Measurements from ENCODE around the gene SARDH. TPM values are rescaled to one million over a fixed set of nuclear protein-coding genes. Genes with fewer than 3 reads are reported as not detected.

Gene SARDH
- total RNA-seq, 1 experiment from 2014 or later, result 5.6 TPM

- Histone ChIP-seq H3K9me2 (ENCODE audit: insufficient read depth) (no peaks in the 10 kb centered on the region), H3K36me3 (ENCODE audit: control insufficient read depth in 1 of 2, insufficient read depth in 2 of 2, low read length in 2 of 2) (no peaks in the 10 kb centered on the region), H3K79me2 (ENCODE audit: insufficient read depth, low read length) (no peaks in the 10 kb centered on the region), H3K4me3 (replicated peaks in 1 of 2; ENCODE audit: low read depth in 1 of 2, low read length in 2 of 2) (no peak overlapping the region), H3K4me1 (ENCODE audit: control insufficient read depth in 1 of 2, insufficient read depth in 2 of 2, low read length in 2 of 2) (no peaks in the 10 kb centered on the region), H3K27ac (ENCODE audit: low read depth, low read length) (no peak overlapping the region), H3K4me2 (ENCODE audit: low read length) (no peak overlapping the region), H4K20me1 (ENCODE audit: insufficient read depth) (no peaks in the 10 kb centered on the region), H3K27me3 (ENCODE audit: insufficient read depth, low read length) (peaks cover 25% of the 10 kb centered on the region; the same call in 1 of the 2 replicates), H3K9ac (ENCODE audit: low read length) (no peak overlapping the region), H3K9me3 (ENCODE audit: control insufficient read depth in 1 of 2, insufficient read depth in 1 of 2, low read depth in 1 of 2, low read length in 2 of 2) (no peaks in the 10 kb centered on the region), H2AFZ (ENCODE audit: low read depth, low read length, poor library complexity, severe bottlenecking) (no peak overlapping the region)
- ATAC-seq (no peak), DNase-seq (ENCODE audit: low read depth, low spot score) (no peak)
- CTCF ChIA-PET, result no interaction called here
- intact Hi-C loops (cut with micrococcal nuclease), result no loop called here
- no peak for TF ChIP-seq POLR2AphosphoS5 (IDR thresholded peaks at IDR 0.05; ENCODE audit: low read depth, low read length)
- no peak for TF ChIP-seq YY1 (IDR thresholded peaks at IDR 0.05; ENCODE audit: extremely low read depth, insufficient replicate concordance, low read depth, low read length)
- no peak for TF ChIP-seq EGR1 (IDR thresholded peaks at IDR 0.05; ENCODE audit: low read depth)
- no peak for TF ChIP-seq SIN3A (IDR thresholded peaks at IDR 0.05; ENCODE audit: low read depth)
- TF ChIP-seq CBX3 (IDR thresholded peaks at IDR 0.05; ENCODE audit: low read depth), result no peak
- no peak for TF ChIP-seq FOSL1 (IDR thresholded peaks at IDR 0.05; ENCODE audit: low read depth)
- TF ChIP-seq ZBTB33 (IDR thresholded peaks at IDR 0.05; ENCODE audit: extremely low read depth, insufficient replicate concordance, low read length), result no peak
- no peak for TF ChIP-seq ATF3 (IDR thresholded peaks at IDR 0.05)
- TF ChIP-seq ZFX (IDR thresholded peaks at IDR 0.05), result no peak
- TF ChIP-seq EZH2 (IDR thresholded peaks at IDR 0.05), result no peak
- no peak for TF ChIP-seq ELF1 (IDR thresholded peaks at IDR 0.05; ENCODE audit: borderline replicate concordance, low read depth)
- no peak for TF ChIP-seq EZH2phosphoT487 (IDR thresholded peaks at IDR 0.05; ENCODE audit: borderline replicate concordance)
- no peak for TF ChIP-seq REST (IDR thresholded peaks at IDR 0.05; ENCODE audit: low read depth)
- no peak for TF ChIP-seq RAD21 (IDR thresholded peaks at IDR 0.05; ENCODE audit: low read depth)
- TF ChIP-seq MAX (IDR thresholded peaks at IDR 0.05), result no peak
- TF ChIP-seq SP1 (IDR thresholded peaks at IDR 0.05; ENCODE audit: low read depth), result no peak
- no peak for TF ChIP-seq CTCF (IDR thresholded peaks at IDR 0.05 in 2 of 3, conservative IDR thresholded peaks at IDR 0.05 in 1 of 3; ENCODE audit: borderline replicate concordance in 1 of 3, insufficient read depth in 1 of 3, low read depth in 2 of 3, low read length in 2 of 3)
- RAD21 ChIA-PET (ENCODE audit: low non-redundant PET in 1 of 2, low total read pairs in 2 of 2, uncharacterized antibody in 2 of 2, unreplicated experiment in 2 of 2), result no interaction called here
- BruUV-seq (replicated peaks), result no TSS peak
- POLR2A ChIA-PET, result no interaction called here
Observed at GRCh38 chr9:133647148-133647547, 91.0 kb downstream of the SARDH start.

Data from HCT116 (cell line).